M059J (cell line): ENCODE measurements around the gene NEMP2. TPM values are rescaled to one million over a fixed set of nuclear protein-coding genes. Genes with fewer than 3 reads are reported as not detected.

Experiments
- DNase-seq: peaks from one replicate; pipeline ENCODE4 v3.0.0-alpha.2; 2012; ENCODE audit warnings: low read depth
- total RNA-seq: library from RNA; depleted of rRNA; stranded (reverse); fragments of >200 nt; shearing (Covaris generic); gene quantifications from 2 replicates; pipeline ENCODE4 v1.2.3, GENCODE V29; 2014; rRNA removed

The NEMP2 gene
- total RNA-seq, 1 experiment from 2014 or later: 9.5 TPM

GRCh38 chr2:190457256-190457655, 77.3 kb downstream of the NEMP2 start:
- no peak for DNase-seq

- DNase-seq: no peak
These were observed 77.7 kb downstream of the NEMP2 start for GRCh38 chr2:190456833-190457232.

GRCh38 chr2:190455358-190456095, 79.0 kb downstream of the NEMP2 start:
- no peak for DNase-seq

DNA sequence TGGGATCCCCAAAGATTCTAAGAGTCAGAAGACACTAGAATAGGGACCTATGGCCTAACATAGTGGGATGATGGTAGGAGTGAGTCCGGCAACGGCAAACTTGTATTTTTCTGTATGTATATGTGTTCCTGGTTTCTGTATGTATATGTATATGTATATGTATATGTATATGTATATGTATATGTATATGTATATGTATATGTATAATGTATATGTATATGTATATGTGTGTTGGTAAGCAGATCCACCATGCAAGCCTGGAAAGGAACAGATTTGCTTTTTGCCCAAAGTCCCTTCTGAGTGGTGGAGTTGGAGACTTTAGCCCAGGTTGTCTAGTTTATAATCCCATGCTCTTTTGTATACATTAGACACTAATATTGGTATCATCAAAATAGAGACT, 79.7 kb downstream of the NEMP2 start:
- no peak for DNase-seq

Other genes with a start within 250 kb of the NEMP2 start
- gene HIBCH, start 214.9 kb downstream of the NEMP2 start, total RNA-seq: 9.6 and 17.2 TPM in 2 replicates
- 6.6 and 12.0 TPM in 2 replicates for gene INPP1, start 191.1 kb downstream of the NEMP2 start, total RNA-seq
- 25.7 and 27.4 TPM in 2 replicates for gene MFSD6, start 126.4 kb downstream of the NEMP2 start, total RNA-seq
- 24.1 and 32.1 TPM in 2 replicates for gene NAB1, start 114.4 kb upstream of the NEMP2 start, total RNA-seq